Measurements from ENCODE around the gene CHD2. TPM values are rescaled to one million over a fixed set of nuclear protein-coding genes. Genes with fewer than 3 reads are reported as not detected.

The CHD2 gene
- total RNA-seq, 4 donors from 2014 or later, result 41.9 to 144 (median 81.8) TPM

- peaks cover 30 to 81% (median 41%) of the 10 kb centered on the region in 3 donors for H3K4me1 ChIP-seq
- H3K9me3 ChIP-seq, result no peaks in the 10 kb centered on the region
- WGBS, 2 donors (ENCODE audit: low coverage in 1 of 2), result 4 to 11% methylated on average over 3 of the region's 3 CpGs
- TF ChIP-seq CTCF (IDR thresholded peaks at IDR 0.05), result no peak
- TF ChIP-seq POLR2A (IDR thresholded peaks at IDR 0.05), result no peak
- TF ChIP-seq POLR2AphosphoS5 (IDR thresholded peaks at IDR 0.05), result no peak
- no peak for TF ChIP-seq EP300 (IDR thresholded peaks at IDR 0.05)
- peak overlapping the region; percentile 47 to 61 for H3K4me3 ChIP-seq
- H3K36me3 ChIP-seq, result no peaks in the 10 kb centered on the region
- ATAC-seq, result no peak
- H3K27ac ChIP-seq, result peak overlapping the region; percentile 91 to 100 (median 92)
- no peaks in the 10 kb centered on the region for H3K27me3 ChIP-seq
These were observed 5.9 kb downstream of the CHD2 start for GRCh38 chr15:92906020-92906419.

GRCh38 chr15:92906563-92907081, 6.5 kb downstream of the CHD2 start:
- WGBS, 2 donors (ENCODE audit: low coverage in 1 of 2), result 23 to 40% methylated on average over 1 of the region's 1 CpG
- no peak for ATAC-seq
- Histone ChIP-seq H3K27me3 (no peaks in the 10 kb centered on the region), H3K36me3 (no peaks in the 10 kb centered on the region), H3K4me3 (peak overlapping the region; percentile 47 to 61), H3K4me1 (peaks cover 30 to 87% (median 42%) of the 10 kb centered on the region in 3 donors), H3K9me3 (no peaks in the 10 kb centered on the region), H3K27ac (peak overlapping the region; percentile 91 to 100 (median 92))
- no peak for TF ChIP-seq POLR2A (IDR thresholded peaks at IDR 0.05)
- TF ChIP-seq POLR2AphosphoS5 (IDR thresholded peaks at IDR 0.05), result peak; percentile 4

GRCh38 chr15:92907229-92907628, 7.1 kb downstream of the CHD2 start:
- H3K4me1 ChIP-seq, result peaks cover 30 to 90% (median 48%) of the 10 kb centered on the region in 3 donors
- no peaks in the 10 kb centered on the region for H3K9me3 ChIP-seq
- ATAC-seq, result no peak
- H3K36me3 ChIP-seq, result no peaks in the 10 kb centered on the region
- H3K27ac ChIP-seq, result peak overlapping the region; percentile 91 to 100 (median 92)
- WGBS, 2 donors (ENCODE audit: low coverage in 1 of 2), result 20 to 33% methylated on average over 1 of the region's 1 CpG
- peak overlapping the region in 1 of 2 donors; percentile 2 for H3K4me3 ChIP-seq
- TF ChIP-seq CTCF (IDR thresholded peaks at IDR 0.05) (no peak), POLR2AphosphoS5 (IDR thresholded peaks at IDR 0.05) (no peak), EP300 (IDR thresholded peaks at IDR 0.05) (no peak), POLR2A (IDR thresholded peaks at IDR 0.05) (no peak)
- H3K27me3 ChIP-seq, result no peaks in the 10 kb centered on the region

GRCh38 chr15:92907896-92908712, 8.0 kb downstream of the CHD2 start:
- Histone ChIP-seq H3K9me3 (no peaks in the 10 kb centered on the region), H3K4me3 (peak overlapping the region in 1 of 2 donors; percentile 6), H3K27ac (peak overlapping the region; percentile 91 to 100 (median 92)), H3K27me3 (no peaks in the 10 kb centered on the region), H3K4me1 (peaks cover 30 to 90% (median 50%) of the 10 kb centered on the region in 3 donors), H3K36me3 (no peaks in the 10 kb centered on the region)
- WGBS, 2 donors (ENCODE audit: low coverage in 1 of 2), result 0 to 1% methylated on average over 3 to 5 of the region's 5 CpGs
- ATAC-seq, result no peak
- TF ChIP-seq EP300 (IDR thresholded peaks at IDR 0.05), result no peak
- TF ChIP-seq POLR2AphosphoS5 (IDR thresholded peaks at IDR 0.05), result peak; percentile 38

- ATAC-seq, result no peak
- 67 to 82% methylated on average over 2 to 4 of the region's 6 CpGs for WGBS, 2 donors (ENCODE audit: low coverage in 1 of 2)
- H3K27ac ChIP-seq, result peak overlapping the region; percentile 91 to 100 (median 92)
- TF ChIP-seq EP300 (IDR thresholded peaks at IDR 0.05) (no peak), CTCF (IDR thresholded peaks at IDR 0.05) (no peak), POLR2AphosphoS5 (IDR thresholded peaks at IDR 0.05) (no peak), POLR2A (IDR thresholded peaks at IDR 0.05) (no peak)
- H3K4me1 ChIP-seq, result peaks cover 30 to 90% (median 50%) of the 10 kb centered on the region in 3 donors
- no peaks in the 10 kb centered on the region for H3K9me3 ChIP-seq
- no peaks in the 10 kb centered on the region for H3K36me3 ChIP-seq
- no peaks in the 10 kb centered on the region for H3K27me3 ChIP-seq
- peak overlapping the region in 1 of 2 donors; percentile 6 for H3K4me3 ChIP-seq
These were observed 8.6 kb downstream of the CHD2 start for GRCh38 chr15:92908713-92909057.
